Stimulated activated memory B cell treated with anti-CD40 and anti-IgM and Interleukin-4, amounts not matched to agents 10 μg/mL and 1 μg/mL and 100 μg/mL, for 72 hours (primary cell): ENCODE measurements around the gene NEURL1.

Experiments used
- ATAC-seq: fragments of 150-1000 bp; cut with Tn5 transposase; 2 replicates; pipeline ENCODE4 v1.10.0; 2021
- H3K27ac Mint-ChIP-seq: one replicate; pipeline ENCODE4 v1.8.0; 2022; ENCODE audit warnings: mild to moderate bottlenecking, mixed read lengths
- H3K27me3 Mint-ChIP-seq: one replicate; pipeline ENCODE4 v1.8.0; 2022; ENCODE audit warnings: mixed read lengths
- H3K36me3 Mint-ChIP-seq: one replicate; pipeline ENCODE4 v1.8.0; 2022; ENCODE audit warnings: mixed read lengths
- H3K4me1 Mint-ChIP-seq: one replicate; pipeline ENCODE4 v1.8.0; 2022; ENCODE audit warnings: mixed read lengths
- H3K4me3 Mint-ChIP-seq: one replicate; pipeline ENCODE4 v1.8.0; 2022; ENCODE audit warnings: mild to moderate bottlenecking, moderate library complexity, mixed read lengths
- H3K9me3 Mint-ChIP-seq: one replicate; pipeline ENCODE4 v1.8.0; 2022; ENCODE audit warnings: mixed read lengths

NEURL1 gene

GRCh38 chr10:103564116-103564501 is 70.6 kb downstream of the NEURL1 start:
- Mint-ChIP-seq H3K27me3 (peaks cover 61% of the 10 kb centered on the region), H3K9me3 (no peaks in the 10 kb centered on the region), H3K4me3 (no peak overlapping the region), H3K4me1 (no peaks in the 10 kb centered on the region), H3K27ac (no peak overlapping the region), H3K36me3 (no peaks in the 10 kb centered on the region)
- no peak for ATAC-seq

GRCh38 chr10:103564776-103565520 is 71.4 kb downstream of the NEURL1 start:
- Mint-ChIP-seq H3K4me3 (no peak overlapping the region), H3K36me3 (no peaks in the 10 kb centered on the region), H3K27ac (no peak overlapping the region), H3K27me3 (peaks cover 61% of the 10 kb centered on the region), H3K9me3 (no peaks in the 10 kb centered on the region), H3K4me1 (no peaks in the 10 kb centered on the region)
- no peak for ATAC-seq

GRCh38 chr10:103566536-103566935 is 73.0 kb downstream of the NEURL1 start:
- ATAC-seq, result no peak
- H3K4me3 Mint-ChIP-seq, result no peak overlapping the region
- no peaks in the 10 kb centered on the region for H3K36me3 Mint-ChIP-seq
- H3K4me1 Mint-ChIP-seq, result no peaks in the 10 kb centered on the region
- peaks cover 61% of the 10 kb centered on the region for H3K27me3 Mint-ChIP-seq
- H3K9me3 Mint-ChIP-seq, result no peaks in the 10 kb centered on the region
- H3K27ac Mint-ChIP-seq, result no peak overlapping the region

DNA sequence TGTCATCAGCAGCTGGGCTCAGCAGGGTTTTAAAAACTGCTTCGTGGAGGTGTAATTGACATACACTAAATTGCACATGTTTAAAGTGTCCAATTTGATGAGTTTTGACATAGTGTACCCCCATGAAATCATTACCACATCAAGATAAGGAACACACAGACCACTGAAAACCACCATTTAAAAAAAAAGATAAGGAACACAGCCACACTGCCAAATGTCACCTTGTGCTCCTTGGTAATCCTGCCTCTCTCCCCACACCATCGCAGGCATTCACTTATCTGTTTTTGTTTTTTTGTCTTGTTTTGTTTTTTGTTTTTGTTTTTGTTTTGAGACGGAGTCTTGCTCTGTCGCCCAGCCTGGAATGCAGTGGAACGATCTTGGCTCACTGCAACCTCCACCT is 75.0 kb downstream of the NEURL1 start:
- H3K9me3 Mint-ChIP-seq, result no peaks in the 10 kb centered on the region
- H3K36me3 Mint-ChIP-seq, result no peaks in the 10 kb centered on the region
- no peak overlapping the region for H3K4me3 Mint-ChIP-seq
- ATAC-seq, result no peak
- no peak overlapping the region for H3K27ac Mint-ChIP-seq
- H3K4me1 Mint-ChIP-seq, result no peaks in the 10 kb centered on the region
- H3K27me3 Mint-ChIP-seq, result peaks cover 52% of the 10 kb centered on the region

DNA sequence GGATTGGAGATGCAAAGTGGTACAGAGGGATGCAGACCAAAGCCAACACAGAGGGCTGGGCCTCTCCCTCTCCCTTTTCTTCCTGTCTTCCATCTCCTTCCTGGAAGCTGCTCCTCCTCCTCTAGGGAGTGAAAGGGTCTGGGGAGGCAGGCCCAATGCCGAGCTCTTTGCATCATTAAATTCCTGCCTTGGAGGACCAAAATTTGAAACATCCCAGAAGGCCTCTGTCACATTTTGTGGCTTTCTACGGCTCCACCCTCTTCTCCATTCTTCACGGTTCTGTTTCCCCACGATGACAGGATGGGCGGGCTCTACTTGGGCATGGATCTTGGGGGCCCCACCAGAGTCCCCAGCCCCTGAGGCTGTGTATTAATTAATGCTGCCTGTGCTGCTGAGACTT is 76.4 kb downstream of the NEURL1 start:
- Mint-ChIP-seq H3K9me3 (no peaks in the 10 kb centered on the region), H3K4me1 (no peaks in the 10 kb centered on the region), H3K36me3 (no peaks in the 10 kb centered on the region), H3K27ac (no peak overlapping the region), H3K4me3 (no peak overlapping the region), H3K27me3 (peaks cover 59% of the 10 kb centered on the region)
- no peak for ATAC-seq

DNA sequence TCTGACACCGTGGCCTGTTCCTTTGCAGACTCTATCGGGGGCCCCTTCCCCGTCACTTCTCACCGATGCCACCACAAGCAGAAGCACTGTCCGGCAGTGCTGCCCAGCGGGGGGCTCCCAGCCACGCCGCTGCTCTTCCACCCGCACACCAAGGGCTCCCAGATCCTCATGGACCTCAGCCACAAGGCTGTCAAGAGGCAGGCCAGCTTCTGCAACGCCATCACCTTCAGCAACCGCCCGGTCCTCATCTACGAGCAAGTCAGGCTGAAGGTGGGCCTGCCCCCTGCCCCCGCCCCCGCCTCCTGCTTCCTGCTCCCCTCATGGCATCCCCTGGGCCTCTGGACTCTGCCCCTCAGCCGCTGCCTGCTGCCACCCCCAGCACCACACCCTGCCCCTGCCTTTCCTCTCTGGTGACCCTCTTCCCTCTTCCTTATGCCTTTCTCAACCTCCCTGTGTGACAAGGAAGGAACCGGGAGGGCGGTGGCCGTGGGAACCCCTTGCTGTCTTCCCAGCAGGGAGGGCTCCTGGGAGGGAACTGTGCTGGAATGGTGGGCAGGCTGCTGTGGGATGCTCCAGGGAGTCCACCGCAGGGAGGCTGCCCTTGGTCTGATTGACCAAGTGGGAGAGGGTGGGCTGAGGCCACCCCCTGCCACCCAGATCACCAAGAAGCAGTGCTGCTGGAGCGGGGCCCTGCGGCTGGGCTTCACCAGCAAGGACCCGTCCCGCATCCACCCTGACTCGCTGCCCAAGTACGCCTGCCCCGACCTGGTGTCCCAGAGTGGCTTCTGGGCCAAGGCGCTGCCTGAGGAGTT is 77.5 kb downstream of the NEURL1 start:
- Mint-ChIP-seq H3K4me1 (no peaks in the 10 kb centered on the region), H3K27ac (no peak overlapping the region), H3K27me3 (peaks cover 54% of the 10 kb centered on the region), H3K9me3 (no peaks in the 10 kb centered on the region), H3K36me3 (no peaks in the 10 kb centered on the region), H3K4me3 (no peak overlapping the region)
- no peak for ATAC-seq

- H3K4me1 Mint-ChIP-seq, result no peaks in the 10 kb centered on the region
Measured at GRCh38 chr10:103571656-103571975, 78.1 kb downstream of the NEURL1 start.

GRCh38 chr10:103572347-103573204 is 79.1 kb downstream of the NEURL1 start:
- Mint-ChIP-seq H3K36me3 (no peaks in the 10 kb centered on the region), H3K27ac (no peak overlapping the region), H3K4me3 (no peak overlapping the region), H3K9me3 (no peaks in the 10 kb centered on the region), H3K27me3 (peaks cover 54% of the 10 kb centered on the region), H3K4me1 (no peaks in the 10 kb centered on the region)
- no peak for ATAC-seq

More at GRCh38 chr10:103571656-103571975, 78.1 kb downstream of the NEURL1 start:
- ATAC-seq, result no peak
- no peaks in the 10 kb centered on the region for H3K36me3 Mint-ChIP-seq
- no peak overlapping the region for H3K27ac Mint-ChIP-seq
- peaks cover 54% of the 10 kb centered on the region for H3K27me3 Mint-ChIP-seq
- H3K9me3 Mint-ChIP-seq, result no peaks in the 10 kb centered on the region
- H3K4me3 Mint-ChIP-seq, result no peak overlapping the region

- Mint-ChIP-seq H3K4me3 (no peak overlapping the region), H3K27me3 (peaks cover 54% of the 10 kb centered on the region), H3K27ac (no peak overlapping the region), H3K4me1 (no peaks in the 10 kb centered on the region), H3K9me3 (no peaks in the 10 kb centered on the region), H3K36me3 (no peaks in the 10 kb centered on the region)
- ATAC-seq, result no peak
Measured at GRCh38 chr10:103573205-103573487, 79.6 kb downstream of the NEURL1 start.

GRCh38 chr10:103574097-103575061 is 80.9 kb downstream of the NEURL1 start:
- H3K27ac Mint-ChIP-seq, result no peak overlapping the region
- peaks cover 49% of the 10 kb centered on the region for H3K27me3 Mint-ChIP-seq
- no peaks in the 10 kb centered on the region for H3K36me3 Mint-ChIP-seq
- H3K9me3 Mint-ChIP-seq, result no peaks in the 10 kb centered on the region
- ATAC-seq, result no peak
- H3K4me3 Mint-ChIP-seq, result no peak overlapping the region
- no peaks in the 10 kb centered on the region for H3K4me1 Mint-ChIP-seq

DNA sequence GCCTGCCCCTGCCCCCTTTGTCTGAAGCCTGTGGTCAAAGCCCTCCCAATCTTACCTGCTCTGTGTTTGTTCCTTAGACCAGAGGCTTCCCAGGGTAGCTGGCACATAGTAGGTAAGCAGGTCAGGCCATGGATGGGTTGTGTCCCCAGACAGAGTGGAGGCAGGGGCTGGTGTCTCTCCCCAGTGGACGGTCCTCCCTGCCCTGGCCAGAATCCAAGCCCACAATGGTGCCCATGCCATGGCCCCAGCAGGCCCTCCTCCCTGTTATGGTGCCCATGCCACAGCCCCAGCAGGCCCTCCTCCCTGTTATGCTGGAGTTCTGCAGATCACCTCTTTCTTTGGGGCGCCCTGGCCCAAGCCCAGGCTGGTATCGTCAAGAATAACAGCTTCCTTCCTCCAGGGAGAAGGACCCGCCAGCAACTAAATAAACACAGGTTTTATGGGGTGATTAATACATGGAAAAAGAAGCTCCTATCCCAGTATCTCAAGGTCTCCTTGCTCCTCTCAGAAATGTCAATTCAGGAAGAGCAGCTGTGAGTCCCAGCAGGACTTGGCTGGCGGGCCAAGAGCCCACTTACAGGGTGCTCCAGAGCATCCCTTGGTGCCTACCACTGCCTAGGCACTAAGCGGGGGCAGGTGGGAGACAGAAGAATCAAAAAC is 82.0 kb downstream of the NEURL1 start:
- H3K9me3 Mint-ChIP-seq, result no peaks in the 10 kb centered on the region
- peaks cover 37% of the 10 kb centered on the region for H3K27me3 Mint-ChIP-seq
- ATAC-seq, result no peak
- H3K36me3 Mint-ChIP-seq, result no peaks in the 10 kb centered on the region
- no peak overlapping the region for H3K4me3 Mint-ChIP-seq
- H3K4me1 Mint-ChIP-seq, result no peaks in the 10 kb centered on the region
- H3K27ac Mint-ChIP-seq, result no peak overlapping the region

DNA sequence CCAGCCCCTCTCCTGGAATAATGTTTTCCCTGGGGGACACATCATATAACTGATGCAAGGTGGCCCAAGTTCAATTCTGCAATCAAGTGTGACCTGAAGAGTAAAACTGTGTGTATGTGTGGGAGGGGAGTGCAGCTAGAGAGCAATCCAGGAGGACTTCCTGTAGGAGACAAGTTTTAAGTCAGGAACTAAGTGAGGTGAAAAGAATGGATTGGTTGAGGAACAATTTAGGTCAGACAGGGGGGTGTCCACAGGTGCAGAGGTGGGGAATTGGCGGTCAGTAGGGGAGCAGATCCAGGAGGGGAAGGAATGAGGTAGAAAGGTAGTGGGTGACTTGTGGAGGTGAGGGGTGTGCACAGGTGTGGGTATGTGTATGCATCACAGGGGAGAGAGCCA is 82.6 kb downstream of the NEURL1 start:
- no peaks in the 10 kb centered on the region for H3K9me3 Mint-ChIP-seq
- no peak overlapping the region for H3K4me3 Mint-ChIP-seq
- H3K27me3 Mint-ChIP-seq, result peaks cover 32% of the 10 kb centered on the region
- no peaks in the 10 kb centered on the region for H3K36me3 Mint-ChIP-seq
- no peak for ATAC-seq
- no peak overlapping the region for H3K27ac Mint-ChIP-seq
- H3K4me1 Mint-ChIP-seq, result no peaks in the 10 kb centered on the region

DNA sequence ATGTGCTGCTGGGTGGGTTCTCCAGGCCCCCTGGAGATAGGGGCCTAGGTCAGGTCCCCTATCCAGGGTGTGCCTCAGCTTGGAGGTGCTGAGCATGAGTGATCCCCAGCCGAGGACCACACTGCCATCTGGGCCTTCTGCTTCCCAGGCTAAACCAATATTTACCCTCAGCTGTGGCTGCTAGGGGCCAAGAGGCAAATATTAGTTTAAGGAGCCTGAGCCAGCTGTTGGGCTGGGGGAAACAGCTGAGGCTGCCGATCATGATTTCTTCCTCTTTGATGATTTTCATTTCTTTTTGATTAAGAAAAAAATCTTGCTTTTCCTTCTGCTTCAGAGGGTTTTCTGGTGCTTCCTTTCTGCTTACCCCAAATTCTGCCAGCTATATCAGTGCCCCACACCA is 83.4 kb downstream of the NEURL1 start:
- H3K36me3 Mint-ChIP-seq, result no peaks in the 10 kb centered on the region
- H3K9me3 Mint-ChIP-seq, result no peaks in the 10 kb centered on the region
- no peak for ATAC-seq
- peaks cover 25% of the 10 kb centered on the region for H3K27me3 Mint-ChIP-seq
- no peak overlapping the region for H3K27ac Mint-ChIP-seq
- no peak overlapping the region for H3K4me3 Mint-ChIP-seq
- H3K4me1 Mint-ChIP-seq, result no peaks in the 10 kb centered on the region

DNA sequence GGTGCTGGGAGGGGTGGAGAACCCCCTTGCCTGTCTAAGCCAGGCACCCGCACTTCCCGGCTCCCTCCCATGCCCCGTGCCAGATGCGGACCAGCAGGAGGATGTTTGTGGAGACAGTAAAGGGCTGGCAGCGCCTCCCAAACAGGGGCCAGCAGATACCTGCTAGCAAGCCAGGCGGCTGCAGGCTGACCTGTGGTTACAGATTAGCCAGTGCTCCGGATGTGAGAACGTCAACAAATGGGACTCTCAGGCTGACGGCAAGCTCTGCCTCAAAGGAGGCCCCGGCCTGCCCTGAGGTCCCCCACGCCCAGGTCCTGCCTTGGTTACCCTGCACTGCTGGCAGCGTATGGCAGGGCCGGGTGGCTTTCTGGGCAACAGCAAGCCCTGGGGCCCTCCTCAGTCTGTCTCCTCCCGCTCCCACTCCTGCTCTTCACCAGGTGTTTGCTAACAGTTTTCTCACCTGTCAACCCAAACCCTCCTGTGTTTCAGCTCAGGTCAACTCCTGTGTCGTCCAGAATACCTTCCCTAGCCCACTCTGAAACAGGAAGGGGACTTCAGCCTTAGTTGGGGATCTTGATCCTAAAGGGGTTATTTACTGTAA is 85.4 kb downstream of the NEURL1 start:
- no peak for ATAC-seq

More for the DNA sequence above, 85.4 kb downstream of the NEURL1 start:
- H3K27me3 Mint-ChIP-seq, result peaks cover 15% of the 10 kb centered on the region
- no peaks in the 10 kb centered on the region for H3K36me3 Mint-ChIP-seq
- H3K27ac Mint-ChIP-seq, result no peak overlapping the region
- H3K9me3 Mint-ChIP-seq, result no peaks in the 10 kb centered on the region
- H3K4me3 Mint-ChIP-seq, result no peak overlapping the region
- peaks cover 2% of the 10 kb centered on the region for H3K4me1 Mint-ChIP-seq
